ENCODE measurements around the gene MTG1.

- TF ChIP-seq, protein P1, sequence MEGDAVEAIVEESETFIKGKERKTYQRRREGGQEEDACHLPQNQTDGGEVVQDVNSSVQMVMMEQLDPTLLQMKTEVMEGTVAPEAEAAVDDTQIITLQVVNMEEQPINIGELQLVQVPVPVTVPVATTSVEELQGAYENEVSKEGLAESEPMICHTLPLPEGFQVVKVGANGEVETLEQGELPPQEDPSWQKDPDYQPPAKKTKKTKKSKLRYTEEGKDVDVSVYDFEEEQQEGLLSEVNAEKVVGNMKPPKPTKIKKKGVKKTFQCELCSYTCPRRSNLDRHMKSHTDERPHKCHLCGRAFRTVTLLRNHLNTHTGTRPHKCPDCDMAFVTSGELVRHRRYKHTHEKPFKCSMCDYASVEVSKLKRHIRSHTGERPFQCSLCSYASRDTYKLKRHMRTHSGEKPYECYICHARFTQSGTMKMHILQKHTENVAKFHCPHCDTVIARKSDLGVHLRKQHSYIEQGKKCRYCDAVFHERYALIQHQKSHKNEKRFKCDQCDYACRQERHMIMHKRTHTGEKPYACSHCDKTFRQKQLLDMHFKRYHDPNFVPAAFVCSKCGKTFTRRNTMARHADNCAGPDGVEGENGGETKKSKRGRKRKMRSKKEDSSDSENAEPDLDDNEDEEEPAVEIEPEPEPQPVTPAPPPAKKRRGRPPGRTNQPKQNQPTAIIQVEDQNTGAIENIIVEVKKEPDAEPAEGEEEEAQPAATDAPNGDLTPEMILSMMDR (IDR thresholded peaks at IDR 0.05; ENCODE audit: low read depth, low read length), result no peak
- TF ChIP-seq MAX (IDR thresholded peaks at IDR 0.05; ENCODE audit: low read depth, low read length) (no peak), POLR2A (IDR thresholded peaks at IDR 0.05; ENCODE audit: extremely low read depth, insufficient read length) (no peak)
Measured at GRCh38 chr10:133401981-133402725, 8.2 kb downstream of the MTG1 start.

Data from NB4 (cell line).